GM13977 (cell line): ENCODE results near the gene TBC1D16.

ENCODE experiments used
- DNase-seq: peaks from one replicate; pipeline ENCODE4 v3.0.0; 2012; ENCODE audit warnings: low spot score
- in situ Hi-C: fragments of 300-500 bp; cut with MboI; formaldehyde crosslinking; loops from one replicate; pipeline ENCODE4 v1.12.0; 2022; ENCODE audit warnings: low sequenced_read_pairs, low pct_unique_long_range_greater_than_20kb, mixed read lengths, inconsistent platforms; ENCODE audit not compliant: unreplicated experiment
- TF ChIP-seq, protein P1 (sequence below): IDR thresholded peaks from 2 replicates; pipeline ENCODE4 v1.5.1; 2012; ENCODE audit warnings: mild to moderate bottlenecking, control low read depth; ENCODE audit not compliant: insufficient read depth; ENCODE audit errors: extremely low read depth, missing control alignments

Gene TBC1D16

DNA sequence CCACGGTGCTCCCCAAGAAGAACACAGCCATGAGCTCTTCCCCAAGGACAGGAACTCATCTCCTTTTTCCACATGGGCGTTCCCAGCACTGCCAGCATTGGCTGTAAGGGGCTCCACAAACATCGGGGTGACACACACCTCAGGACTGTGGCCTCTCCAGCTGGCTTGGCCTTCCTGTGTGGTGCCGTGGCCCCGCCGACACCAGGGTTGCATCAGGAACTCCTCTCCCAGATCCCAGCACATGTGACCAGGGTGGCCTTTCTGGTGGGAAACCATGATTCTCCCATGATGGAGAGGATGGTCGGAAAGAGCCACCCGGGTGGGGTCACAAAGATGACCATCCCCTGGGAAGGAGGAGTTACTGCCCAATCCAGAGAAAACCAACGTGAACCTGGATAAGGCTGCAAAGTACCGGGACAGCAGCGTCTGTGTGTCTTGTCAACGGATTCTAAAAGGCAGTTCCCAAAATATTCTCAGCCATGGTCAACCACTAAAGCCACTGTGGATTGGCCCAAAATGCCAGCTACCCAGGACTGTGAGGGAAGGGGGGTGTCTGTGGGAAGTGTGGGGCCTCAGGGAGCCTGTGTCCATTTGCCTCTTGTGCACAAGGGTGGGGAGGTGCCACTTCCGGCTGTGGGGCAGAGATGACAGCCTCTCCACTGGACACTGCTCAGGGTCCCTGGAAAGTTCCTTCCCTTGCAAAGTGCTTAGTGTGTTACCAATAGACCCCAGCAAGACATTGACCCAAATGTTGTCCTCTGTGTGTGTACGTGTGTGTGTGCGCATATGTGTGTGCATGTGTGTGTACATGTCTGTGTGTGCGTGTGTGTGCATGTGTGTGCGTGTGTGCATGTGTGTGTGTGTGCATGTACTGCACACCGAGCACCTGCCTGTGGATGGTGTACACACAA, 118.4 kb downstream of the TBC1D16 start:
- in situ Hi-C loops, result no loop called here
- no peak for DNase-seq

DNA sequence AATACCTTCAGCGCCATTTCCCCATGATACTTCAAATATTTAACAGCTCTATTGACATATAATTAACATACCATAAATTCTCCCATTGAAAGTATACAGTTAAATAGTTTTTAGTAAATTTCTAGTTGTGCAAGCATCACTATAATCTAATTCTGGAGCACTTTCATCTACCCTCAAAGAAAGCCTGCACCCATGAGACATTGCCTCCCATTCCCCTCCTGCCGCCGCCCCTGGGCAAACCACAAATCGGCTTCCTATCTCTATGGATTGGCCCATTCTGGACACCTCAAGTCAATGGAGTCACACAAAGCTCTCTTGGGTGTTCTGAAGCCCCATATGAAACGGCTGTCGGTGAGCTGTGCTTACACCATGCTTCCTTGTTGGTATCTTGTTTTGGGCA, 119.2 kb downstream of the TBC1D16 start:
- TF ChIP-seq, protein P1, sequence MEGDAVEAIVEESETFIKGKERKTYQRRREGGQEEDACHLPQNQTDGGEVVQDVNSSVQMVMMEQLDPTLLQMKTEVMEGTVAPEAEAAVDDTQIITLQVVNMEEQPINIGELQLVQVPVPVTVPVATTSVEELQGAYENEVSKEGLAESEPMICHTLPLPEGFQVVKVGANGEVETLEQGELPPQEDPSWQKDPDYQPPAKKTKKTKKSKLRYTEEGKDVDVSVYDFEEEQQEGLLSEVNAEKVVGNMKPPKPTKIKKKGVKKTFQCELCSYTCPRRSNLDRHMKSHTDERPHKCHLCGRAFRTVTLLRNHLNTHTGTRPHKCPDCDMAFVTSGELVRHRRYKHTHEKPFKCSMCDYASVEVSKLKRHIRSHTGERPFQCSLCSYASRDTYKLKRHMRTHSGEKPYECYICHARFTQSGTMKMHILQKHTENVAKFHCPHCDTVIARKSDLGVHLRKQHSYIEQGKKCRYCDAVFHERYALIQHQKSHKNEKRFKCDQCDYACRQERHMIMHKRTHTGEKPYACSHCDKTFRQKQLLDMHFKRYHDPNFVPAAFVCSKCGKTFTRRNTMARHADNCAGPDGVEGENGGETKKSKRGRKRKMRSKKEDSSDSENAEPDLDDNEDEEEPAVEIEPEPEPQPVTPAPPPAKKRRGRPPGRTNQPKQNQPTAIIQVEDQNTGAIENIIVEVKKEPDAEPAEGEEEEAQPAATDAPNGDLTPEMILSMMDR, result no peak
- no peak for DNase-seq
- in situ Hi-C loops, result no loop called here

More for the DNA sequence above, 118.4 kb downstream of the TBC1D16 start:
- TF ChIP-seq, protein P1, result no peak

DNA sequence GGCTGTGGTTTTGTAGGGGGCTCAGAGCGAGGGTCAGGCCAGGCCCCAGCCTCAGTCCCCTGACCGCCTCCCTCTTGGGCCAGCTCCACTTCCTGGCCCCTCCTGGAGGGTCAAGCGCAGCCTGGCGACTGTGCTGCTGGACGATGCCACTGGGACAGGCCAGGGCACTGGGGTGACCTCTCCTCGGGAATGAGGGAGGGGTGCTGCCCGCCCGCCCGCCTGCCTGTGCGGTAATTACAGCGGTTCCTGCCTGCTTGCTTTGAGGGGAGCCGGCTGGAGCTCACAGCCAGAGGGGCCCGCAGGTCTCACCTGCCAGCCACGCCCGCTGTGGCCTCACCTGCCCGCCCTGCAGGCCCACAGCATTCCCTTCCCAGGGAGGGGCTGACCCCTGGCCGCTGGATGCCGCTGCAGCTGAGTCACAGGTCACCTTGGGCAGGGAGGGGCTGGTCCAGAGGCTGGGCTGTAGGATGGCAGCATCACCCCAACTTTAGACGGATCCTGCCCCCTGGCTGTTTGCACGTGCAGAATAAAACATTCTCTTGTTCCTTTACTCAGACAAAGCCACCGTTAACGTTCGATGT, 119.7 kb downstream of the TBC1D16 start:
- DNase-seq, result no peak
- in situ Hi-C loops, result no loop called here
- TF ChIP-seq, protein P1, result no peak

DNA sequence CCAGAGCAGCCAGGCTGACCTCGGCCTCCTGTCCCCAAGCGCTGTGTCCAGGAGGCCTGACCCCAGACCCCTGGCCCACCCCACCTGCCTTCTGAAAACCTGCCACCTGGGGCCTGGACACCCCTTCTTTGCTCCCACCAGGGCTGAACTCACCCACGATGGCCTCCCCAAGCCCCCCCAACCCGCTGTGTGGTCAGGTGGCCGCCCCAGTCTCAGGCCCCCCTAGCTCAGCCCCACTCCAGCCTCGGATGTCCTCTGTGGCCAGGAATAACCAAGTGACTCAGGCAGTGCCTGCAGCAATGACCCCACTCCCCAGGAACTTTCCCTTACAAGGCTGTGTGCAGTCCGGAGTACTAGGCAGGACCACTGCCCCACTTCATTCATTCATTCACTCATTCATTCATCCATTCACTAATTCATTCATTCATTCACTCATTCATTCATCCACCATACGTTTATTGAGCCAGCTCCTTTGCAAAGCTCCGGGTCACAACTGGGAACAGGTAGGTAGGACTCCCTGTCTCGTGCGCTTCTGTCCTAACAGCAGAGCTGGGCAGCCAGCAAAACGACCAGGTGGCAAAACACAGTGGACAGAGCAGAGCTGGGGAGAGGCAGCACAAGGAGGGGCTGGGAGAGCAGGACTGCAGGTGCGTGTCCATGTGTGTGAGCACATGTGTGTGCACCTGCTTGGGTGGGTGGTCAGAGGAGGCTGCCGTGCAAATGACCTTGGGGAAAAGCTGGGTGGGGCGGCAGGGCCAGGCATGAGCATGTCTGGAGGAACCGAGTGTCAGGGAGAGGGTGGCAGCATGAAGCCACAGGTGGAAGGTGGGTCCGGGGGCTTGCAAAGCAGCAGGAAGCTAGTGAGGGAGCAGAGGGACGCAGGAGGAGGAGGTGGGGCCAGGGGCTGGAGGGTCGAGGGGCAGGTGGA, 120.6 kb downstream of the TBC1D16 start:
- DNase-seq, result no peak
- in situ Hi-C loops, result no loop called here
- TF ChIP-seq, protein P1, result no peak

GRCh38 chr17:79913896-79914812, 121.5 kb downstream of the TBC1D16 start:
- DNase-seq, result no peak
- in situ Hi-C loops, result no loop called here
- TF ChIP-seq, protein P1, result no peak
